ENCODE results near the gene TIMM17B.

The TIMM17B gene

DNA sequence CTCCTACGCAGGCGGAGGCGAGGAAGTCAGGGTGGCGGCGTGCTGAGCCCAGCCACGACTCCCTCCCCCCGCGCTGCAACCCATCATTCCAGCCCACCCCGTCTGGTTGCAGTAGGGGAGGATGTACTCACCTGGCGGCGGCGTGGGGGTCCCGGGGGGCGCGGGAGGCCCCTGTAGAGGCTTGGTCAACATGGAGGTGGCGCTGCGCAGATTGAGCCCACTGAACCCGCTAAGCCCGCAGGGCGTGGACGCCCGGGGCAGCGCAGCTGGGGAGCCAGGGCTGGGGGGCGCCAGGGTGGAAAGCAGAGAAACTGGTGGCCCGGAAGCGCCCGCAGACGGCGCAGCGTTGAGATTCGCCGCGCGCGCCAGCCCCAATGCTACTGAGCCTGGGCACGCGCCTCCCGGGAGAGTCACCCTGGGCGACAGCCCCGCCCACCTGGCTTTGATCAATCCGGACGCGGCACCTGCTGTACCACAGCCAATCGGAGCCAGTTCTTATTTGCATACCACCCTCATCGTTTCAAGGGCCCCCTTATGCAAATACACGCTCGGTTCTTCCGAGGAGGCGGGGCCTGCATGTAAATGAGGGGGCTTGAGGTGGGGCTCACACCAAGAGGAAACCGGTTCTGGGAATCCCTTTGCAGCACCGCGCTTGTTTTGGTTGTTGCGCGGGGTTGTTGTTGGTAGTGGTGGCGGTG is 21.2 kb upstream of the TIMM17B start, which contains the start of gene PIM2:
TSS of gene PIM2 (minus strand) at position 382 of the 698 bp plus-strand sequence. CDS start at position 192, 190 bp downstream.
- peak; percentile 98 for DNase-seq

DNA sequence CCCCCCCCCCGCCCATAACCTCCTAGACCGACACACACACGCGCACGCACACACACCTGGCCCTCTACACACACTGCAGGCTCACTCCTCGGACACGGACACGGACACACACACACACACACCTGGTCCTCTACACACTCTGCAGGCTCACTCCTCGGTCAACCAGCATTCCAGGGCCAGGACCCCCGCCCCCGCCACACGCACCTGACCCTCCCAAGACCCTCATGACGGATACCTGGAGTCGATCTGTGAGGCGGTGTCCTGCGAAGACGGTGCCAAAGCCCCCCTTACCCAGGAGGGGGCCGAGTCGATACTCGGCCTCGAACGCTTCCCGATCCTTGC is 20.7 kb upstream of the TIMM17B start:
- no peak for DNase-seq

DNA sequence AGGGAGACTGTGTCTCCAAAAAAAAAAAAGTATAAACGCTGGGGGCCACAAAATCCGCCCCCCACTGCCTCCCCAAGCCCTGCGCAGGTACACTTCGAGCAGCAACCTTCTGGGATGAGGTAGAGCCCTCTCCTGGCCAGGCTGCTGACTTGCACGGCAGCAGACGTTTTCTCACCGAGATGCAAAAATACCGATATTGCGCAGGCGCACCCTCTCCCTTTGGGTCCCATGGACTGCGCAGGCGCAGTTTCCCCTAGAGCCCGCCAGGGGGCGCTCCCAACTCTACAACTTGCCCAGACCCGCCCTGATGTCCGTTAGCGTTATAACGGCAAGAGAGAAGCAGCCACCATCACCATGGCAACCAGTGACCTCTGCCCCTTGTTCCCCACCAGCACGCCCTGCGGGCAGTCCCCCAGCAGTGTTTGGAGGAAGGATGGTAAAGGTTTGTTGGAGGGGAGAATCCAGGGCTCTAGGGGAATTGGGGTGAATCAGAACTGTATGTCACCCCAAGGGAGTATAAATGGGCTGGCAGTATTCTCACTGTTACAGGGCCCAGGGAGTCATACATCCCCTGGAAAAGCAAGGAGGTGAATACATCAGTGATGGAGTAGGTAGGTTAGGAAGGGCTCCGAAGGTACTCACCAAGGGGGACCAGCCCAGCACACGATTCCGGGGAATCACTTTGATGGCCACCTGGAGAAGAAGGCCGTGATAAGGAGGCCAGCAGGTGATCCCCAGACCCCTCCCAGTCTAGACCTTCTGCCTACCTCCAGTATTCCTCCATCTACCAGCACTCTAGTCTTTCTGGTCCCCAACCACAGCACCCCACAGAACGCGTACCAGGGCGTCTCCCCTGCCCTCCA is 19.8 kb upstream of the TIMM17B start:
- DNase-seq = peak; percentile 96

DNA sequence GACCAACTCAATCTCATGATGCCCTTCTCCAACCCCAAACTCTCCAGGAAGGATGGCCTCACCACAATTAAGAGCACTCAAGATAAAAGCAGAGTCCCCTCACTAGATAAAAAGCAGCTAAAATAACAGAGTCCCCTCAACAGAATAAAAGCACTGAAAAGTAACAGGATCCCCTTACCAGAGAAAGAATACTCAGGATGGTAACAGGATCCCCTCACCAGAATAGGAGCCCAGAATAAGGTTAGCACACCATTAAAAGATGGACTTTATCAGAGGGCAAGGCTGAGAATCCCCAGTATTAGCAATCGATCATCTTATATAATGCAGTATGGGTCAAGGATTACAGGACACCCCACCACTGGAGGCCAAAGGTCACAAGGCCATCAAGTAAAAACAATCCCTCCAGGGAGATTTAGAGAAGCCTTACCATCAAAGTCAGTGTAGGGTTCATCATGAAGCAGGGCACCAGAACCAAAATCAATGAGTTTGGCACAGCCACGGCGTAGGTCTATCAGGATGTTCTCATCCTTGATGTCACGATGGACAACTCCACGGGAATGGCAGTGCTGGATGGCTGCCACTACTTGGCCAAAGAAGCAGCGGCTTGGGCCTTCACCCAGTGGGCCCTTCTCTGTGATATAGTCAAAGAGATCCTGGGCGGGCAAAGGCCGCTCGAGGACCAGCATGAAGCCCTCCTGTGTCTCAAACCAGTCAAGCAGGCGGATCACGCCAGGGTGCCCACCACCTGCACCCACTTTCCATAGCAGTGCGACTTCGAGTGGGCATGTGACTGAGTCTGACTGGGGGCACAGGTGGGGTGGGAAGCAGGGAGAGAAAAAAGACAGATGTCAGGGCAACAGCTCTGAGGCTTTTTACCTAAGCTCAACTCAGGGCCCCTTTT is 17.3 kb upstream of the TIMM17B start:
- DNase-seq = no peak

DNA sequence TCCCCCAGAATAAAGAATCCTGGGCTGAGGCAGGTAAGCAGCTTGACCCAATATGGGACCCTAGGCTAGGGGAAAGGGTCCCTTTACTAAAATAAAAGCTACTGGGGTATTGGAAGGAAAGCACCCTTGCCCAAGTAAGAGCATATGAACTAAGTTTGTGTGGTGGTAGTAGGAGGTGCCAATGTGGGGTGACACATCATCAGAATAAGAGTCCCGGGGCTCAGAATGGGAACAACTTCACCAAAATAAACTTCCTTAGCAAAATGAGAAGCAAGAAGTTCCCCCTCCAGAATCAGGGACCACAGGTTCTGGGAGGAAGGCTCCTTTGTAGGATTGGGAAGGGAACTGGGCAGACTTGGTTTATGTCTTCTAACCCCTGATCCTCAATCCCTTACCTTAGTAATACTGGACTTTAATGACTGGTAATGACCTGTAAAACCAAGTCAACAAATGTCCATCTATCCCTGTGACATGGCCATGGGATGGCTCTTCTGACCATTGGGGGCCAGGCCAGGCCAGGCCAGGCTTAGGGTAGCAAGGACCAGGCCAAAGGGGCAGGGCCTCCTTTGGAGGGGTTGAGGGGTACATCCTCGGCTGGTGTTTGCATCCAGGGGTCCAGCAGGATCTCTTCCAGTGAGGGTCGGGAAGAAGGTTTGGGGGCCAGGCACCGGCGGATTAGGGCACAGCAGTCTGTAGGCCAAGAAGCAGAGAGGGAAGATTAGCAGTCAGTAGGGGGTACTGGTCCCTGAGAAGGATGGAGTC is 16.2 kb upstream of the TIMM17B start:
- no peak for DNase-seq

DNA sequence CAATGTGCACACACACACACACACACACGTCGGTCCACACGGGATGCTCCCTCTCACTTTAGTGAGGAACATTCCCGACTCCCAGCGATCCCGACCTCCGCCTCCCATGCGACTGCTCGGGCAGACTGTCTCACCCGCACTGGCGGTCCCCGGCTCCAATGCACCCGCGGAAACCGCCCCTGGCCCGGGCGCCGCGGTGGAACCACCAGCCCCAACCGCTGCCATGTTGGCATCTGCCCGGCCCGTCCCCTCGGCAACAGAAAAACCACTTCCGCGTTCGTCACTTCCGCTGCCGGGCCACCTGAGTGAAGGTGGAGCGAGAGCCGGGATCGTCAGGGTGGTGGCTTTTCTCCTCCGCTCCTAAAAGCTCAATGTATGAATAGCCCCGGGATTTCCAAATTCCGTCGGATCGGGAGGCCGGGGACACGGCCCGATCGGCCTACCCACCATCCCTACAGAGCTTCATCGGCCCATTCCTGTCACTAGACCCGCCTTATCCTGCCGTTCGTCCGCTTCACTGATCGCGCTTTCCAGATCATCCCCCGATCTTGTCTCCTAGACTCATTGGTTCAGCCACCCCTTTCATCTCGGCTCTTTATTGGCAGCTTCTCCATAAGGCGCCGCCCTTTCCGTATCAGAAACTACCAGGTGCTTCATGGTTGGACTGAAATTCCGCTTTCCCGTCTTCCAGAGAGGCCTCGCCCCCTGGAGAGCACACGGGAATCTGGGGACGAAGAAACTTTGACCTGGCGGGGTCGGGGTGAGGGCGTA is 14.0 kb upstream of the TIMM17B start, which contains the start of gene SLC35A2:
TSS of gene SLC35A2 (minus strand) at position 235 of the 771 bp plus-strand sequence. CDS start at position 225, 10 bp downstream.
- DNase-seq = peak; percentile 89

DNA sequence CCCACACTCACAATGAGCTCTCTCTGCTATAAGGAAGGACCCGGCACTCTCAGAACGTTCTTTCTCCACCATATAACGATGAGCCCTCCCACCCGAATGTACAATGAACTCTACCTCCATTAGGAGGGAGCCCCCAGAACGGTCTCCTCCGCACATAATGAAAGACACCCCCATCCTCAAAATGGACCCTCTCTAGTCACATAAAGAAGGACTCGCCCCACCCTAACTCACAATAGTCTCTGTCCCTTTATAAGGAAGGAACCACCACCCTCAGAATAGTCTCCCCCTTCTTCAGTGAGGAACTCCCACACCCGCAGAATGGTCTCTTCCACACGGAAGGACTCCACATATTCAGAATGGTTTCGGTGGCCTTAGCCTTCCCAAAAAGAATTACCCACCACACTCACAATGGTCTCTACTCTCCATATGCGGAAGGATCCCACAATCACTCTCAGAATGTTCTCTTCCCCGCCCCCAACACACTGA is 13.4 kb upstream of the TIMM17B start:
- DNase-seq = peak; percentile 63

DNA sequence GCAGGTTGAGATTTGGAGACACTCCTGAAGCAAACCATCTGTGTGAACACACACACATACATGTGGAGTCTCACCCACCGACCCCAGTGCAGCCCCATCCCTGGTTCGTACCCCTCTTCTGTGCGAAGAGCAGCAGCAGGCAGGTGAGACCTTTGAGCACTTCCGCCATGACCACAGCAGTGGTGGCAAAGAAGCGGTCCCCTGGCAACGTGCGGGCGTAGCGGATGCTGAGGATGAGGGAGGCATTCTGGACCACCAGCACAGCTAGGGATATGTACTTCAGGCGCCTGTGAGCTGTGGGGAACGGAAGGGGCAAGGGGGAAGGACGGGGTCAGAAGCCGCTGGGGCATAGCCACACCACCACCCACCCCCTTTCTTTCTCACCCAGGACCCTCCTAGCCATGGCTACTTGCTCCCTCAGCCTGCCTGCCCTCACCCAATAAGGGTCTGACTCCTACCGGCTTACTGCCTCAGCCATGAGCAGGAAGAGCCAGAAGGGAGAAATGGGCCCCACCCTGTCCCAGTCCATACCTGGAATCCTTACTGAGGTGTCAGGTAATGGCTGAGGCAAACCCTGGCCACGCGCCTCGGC is 12.2 kb upstream of the TIMM17B start:
- DNase-seq = no peak

DNA sequence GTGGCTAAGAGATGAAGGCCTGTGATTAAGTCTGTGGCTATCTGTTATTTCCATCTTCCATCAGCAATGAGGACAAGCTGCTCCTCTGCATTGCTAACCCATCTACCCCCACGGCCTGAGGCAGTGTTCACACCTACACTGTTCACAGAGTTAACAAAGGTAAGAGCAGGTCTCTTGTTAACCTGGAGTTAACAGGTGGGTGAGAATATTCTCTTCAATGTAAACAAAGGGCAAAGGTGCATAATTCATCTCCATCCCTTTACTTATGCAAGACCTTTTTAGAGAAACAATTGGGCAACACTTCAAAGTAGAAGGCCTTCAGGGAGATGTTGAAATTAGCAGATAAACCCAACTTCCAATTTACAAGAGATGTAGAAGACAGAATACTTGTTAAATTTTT is 11.0 kb upstream of the TIMM17B start:
- DNase-seq = no peak

DNA sequence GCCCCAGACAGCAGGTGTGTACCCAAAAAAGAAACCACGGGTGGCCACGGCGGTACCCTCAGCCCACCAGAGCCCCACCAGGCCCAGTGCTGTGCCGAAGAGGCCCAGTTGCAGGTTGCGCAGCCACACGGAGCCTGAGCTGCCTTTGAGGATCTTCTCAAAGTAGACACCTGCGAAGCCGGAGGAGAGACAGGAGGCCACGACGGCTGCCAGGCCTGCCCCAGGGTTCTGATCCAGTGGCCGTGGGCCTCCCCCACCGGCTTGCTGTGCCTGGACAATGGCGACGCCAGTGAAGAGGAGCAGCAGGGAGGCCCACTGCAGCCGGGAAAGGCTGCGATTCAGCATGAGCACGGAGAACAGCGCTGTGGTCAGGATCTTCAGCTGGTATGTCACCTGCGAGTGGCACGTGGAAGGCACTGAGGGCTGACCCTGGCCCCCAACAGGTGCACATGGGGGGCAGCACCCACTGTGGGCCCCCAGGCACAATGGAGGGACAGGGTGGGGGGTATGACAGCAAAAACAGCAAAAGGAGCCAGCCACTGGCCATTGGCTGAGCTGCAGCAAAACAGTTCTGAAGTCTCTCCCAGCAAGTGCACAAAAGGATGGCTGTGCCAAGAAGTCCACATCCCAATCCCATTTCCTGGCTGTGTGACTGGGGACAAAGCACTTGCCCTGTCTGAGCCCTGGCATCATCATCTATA is 7.7 kb upstream of the TIMM17B start:
- DNase-seq = no peak

DNA sequence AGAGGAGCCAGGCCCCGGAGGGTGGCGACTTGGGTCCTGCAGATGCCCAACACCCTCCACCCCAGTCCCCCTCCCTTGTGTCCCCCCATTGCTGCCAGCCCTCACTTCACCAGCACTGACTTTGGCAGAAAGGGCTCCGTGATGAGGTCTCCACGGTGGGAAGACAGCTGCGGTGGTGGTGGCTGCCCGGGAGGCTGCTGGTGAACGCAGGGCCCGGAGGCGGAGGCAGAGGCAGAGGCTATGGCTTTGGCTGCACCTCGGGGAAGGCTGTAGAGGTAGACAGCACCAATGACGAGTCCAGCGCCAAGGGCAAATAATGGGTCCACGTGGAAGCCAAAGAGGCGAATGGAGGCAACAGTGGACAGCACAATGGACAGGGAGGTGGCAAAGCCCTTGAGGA is 7.1 kb upstream of the TIMM17B start:
- DNase-seq = no peak

DNA sequence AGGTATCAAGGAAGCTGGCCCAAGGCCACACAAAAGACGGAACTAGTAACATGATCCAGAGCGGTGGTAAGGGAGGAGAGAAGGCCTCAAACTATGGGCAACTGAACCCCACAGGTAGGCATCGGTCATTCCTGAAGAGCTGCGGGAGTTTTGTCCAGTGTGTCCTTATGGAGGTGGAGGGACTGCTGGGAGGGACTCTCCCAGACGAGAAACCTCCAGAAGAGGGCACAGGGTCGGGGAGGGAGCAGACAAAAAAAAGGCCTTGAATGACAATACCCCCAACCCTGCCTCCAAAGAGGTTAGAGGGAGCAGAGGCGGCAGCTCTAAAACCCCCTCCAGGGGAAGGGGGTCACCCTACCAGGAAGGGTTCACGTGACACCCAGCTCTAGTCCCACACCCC is 6.6 kb upstream of the TIMM17B start:
- DNase-seq = no peak

DNA sequence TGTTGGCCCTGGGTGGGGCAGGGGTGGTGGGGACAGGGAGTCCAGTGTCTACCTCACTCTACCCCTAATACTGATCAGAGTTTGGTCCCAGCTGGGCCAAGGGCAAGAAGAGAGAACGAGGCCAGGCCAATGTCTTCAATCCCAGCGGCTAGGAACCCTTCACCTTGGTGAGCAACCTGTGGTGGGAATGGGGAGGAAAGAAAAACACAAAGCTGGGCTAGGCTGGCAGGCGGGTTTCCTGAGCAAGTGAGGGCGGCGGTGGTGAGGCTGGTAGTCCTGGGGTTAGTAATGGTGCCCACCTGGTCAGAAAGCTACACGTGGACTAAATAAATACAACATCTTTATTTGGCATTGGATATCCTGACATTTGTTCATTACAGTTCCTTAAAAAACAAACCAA is 5.7 kb upstream of the TIMM17B start:
- no peak for DNase-seq

DNA sequence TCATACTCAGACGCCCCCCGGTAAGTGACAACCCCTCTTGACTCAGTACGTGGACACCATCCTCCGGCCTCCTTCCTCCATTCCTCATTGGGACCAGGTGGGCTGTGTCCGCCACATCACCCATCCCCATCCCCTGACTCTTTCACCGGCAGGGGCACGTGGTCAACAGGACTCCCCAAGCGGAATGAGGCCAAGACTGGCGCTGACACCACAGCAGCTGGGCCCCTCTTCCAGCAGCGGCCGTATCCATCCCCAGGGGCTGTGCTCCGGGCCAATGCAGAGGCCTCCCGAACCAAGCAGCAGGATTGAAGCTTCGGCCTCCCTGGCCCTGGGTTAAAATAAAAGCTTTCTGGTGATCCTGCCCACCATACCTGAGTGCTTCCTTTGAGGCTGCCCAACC is 5.2 kb upstream of the TIMM17B start:
- no peak for DNase-seq

DNA sequence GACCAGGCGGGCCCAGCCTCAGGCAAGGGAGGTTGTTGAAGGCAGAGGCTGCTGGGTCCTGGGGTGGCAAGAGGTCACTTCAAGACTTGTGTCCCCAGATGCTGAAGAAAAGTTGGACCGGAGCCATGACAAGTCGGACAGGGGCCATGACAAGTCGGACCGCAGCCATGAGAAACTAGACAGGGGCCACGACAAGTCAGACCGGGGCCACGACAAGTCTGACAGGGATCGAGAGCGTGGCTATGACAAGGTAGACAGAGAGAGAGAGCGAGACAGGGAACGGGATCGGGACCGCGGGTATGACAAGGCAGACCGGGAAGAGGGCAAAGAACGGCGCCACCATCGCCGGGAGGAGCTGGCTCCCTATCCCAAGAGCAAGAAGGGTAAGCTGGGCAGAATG is 4.6 kb upstream of the TIMM17B start:
- DNase-seq = no peak

DNA sequence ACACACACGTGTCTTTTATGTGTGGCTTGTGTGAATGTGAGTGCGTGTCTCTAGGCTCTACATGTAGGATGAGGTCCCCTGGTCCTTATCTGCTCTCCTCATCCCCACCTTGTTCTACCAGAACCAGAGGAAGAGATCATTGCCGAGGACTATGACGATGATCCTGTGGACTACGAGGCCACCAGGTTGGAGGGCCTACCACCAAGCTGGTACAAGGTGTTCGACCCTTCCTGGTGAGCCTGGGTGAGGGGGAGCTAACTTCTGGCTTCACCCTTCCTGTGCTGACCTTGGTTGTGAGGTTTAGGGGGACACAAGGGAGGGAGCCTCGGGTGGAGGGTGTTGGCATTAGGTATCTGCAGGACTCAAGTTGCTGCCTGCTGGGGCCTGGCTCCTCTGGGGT is 3.5 kb upstream of the TIMM17B start:
- DNase-seq = no peak

DNA sequence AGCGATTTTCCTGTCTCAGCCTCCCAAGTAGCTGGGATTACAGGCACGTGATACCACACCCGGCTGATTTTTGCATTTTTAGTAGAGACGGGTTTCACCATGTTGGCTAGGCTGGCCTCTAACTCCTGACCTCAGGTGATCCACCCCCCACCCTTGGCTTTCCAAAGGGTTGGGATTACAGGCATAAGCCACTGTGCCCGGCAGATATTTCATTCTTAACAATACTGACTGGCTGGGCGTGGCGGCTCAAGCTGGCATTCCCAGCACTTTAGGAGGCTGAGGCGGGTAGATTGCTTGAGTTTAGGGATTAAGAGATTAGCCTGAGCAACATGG is 1.5 kb upstream of the TIMM17B start:
- no peak for DNase-seq

DNA sequence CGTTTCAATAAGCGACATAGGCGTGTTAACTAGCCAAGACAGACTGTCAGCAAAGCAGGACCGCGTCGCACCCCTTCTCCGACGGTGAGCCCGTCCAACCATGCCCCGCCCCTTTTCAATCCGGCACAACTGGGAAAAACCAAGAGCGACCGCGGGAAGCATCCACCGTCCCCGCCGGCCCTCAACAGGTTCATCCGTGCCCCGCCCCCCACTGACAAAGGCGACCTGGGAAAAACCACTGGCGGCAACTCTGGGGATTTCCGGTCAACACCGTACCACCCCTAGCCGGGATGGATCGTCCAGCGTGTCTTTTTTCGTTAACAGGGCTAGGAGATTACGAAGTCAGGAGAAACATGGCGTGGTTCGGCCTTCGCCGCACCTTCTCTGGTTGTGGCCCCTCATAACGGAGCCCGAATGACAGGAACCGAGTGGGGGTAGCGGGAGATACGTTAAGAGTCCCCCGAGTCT is 377 bp downstream of the TIMM17B start:
- peak; percentile 89 for DNase-seq

DNA sequence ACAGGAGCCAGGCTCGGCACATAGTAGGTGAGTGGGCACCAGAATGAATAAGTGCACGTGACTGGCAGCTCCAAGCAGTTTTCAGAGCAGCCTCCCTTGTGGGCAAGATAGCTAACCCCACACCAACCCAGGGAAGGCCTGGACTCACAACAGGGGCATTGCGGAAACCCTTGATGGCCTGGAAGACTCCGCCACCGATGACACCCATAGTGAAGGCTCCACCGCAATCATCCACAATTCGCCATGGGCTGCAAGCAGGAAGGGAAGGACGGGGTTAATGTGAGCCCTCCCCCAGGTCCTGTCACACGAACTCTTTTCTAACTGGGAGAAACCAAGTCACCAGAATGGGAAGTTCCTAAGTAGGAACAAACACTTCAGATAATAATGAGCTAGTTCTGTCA is 957 bp downstream of the TIMM17B start:
- DNase-seq = no peak

DNA sequence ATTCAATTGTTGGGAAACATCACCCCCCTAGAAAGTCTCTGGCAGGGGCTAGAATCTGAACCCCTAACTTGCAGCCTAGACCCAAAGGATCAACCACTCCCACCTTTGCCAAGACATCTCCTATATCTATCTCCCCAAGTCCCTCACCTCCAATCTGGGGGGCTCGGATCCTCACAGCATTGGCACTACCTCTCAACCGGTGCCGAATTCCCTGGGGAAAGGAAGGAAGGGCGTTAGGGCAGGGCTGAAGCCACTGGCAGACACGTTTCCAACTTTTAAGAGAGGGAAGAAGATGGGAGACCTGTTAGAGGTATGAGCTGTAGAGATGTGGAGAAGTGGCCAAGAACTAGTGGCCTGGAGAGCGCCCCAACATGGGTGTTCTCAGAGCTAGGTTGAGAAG is 2.7 kb downstream of the TIMM17B start:
- DNase-seq = no peak
